NCI-H510A (cell line): ENCODE results near the gene ADCYAP1R1.

Source experiments
- DNase-seq: peaks from one replicate; lab custom pipeline; 2025; lab: John Stamatoyannopoulos, UW

ADCYAP1R1 gene

DNA sequence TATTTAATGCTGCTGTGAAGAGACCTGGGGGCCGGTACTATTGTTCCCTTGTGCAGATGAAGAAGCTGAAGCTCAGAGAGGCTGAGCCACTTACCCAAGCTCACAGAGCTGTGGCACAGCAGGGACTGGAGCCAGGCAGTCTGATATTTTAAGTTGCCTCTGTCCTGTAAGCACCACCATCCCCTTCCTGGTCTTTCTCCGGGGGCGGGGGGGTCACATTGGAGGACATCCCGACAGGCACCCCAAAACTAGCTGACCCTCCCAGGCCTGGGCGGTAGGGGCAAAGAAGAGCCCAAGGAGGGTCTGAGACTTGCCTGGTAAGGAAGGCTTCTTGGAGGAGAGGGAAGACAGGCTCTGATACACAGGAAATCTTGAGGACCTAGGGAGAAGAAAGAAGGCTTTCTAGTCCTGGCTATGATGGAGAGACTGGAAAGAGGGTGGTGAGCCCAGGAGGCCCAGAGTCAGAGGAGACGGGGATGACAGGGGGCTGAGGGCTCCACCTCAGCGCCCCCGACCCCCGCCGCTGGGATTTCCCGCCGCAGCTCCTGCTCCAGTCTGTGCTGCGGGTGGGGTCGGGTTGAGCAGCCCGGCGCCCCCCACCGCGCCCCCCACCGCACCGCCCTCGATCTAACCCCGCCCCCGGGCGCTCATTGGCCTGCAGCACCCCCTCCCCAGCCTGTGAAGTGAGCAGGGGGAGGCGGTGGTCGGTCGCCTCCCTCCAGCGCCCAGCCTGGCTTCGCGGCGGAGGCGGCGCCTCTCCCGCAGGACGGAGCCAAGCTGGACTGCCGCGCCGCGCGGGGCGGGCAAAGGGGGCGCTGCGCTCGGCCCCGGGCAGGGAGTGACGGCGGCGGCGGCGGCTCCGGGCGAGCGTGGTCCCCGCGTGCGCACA lies at the start of gene ADCYAP1R1:
Gene ADCYAP1R1, plus strand, starts transcription at position 711 of the 889 bp plus-strand sequence. CDS start 10,957 bp downstream, outside the sequence.
- no peak for DNase-seq

DNA sequence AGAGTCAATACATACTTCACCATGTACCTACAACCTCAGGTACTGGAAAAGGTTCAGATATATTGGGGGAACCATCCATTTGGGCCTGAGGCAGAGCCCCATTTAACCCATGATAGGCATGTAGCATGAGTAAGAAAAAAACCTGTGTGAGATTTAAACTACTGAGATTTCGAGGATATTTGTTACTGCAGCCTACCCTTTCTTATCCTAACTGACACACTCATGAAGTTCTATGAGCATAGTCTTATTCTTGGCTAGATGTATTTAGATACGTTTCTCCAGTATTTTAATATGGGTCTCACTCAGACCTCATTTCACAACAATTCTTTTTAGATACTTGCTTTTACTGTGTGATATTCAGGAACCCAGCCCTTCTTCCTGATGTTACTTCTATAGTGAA lies 49.0 kb upstream of the ADCYAP1R1 start:
- DNase-seq: no peak

DNA sequence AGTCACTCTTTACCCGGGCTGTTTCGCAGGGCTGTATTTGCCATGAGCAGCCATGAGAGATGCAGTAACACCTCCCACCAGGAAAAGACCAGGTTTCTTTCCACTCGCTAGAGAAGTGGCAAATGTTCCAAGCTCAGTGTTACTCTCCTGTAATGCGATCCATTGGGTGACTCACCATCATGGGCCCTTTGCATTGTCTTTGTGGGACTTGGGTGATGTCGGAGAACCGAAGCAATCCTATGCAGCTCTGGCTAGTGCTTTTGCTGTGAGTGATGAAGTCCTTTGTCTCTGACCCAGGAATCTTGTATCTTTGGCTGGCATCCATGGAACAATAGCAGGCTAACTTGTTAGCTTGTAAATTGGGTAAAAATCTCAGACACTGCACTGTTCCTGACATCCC lies 48.4 kb upstream of the ADCYAP1R1 start:
- no peak for DNase-seq

DNA sequence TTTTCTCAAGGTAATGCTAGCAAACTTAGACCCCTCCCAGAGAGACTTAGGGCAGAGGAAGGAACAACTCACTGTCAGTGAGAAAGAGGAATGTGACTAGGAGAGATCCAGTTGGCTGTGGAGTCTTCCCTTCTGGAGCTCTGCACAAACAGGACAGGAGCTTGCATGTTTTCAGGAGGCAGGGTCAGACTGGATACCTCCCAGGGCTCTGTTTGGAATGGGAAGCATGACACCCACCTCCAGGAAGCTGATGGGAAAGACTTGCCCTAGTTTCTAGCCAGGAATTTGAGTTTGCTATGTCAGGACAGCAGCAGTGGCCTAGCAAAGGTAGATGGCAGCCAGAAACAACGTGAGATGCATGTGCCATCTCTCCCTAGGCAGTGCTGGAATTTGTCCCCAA lies 47.7 kb upstream of the ADCYAP1R1 start:
- DNase-seq: no peak

DNA sequence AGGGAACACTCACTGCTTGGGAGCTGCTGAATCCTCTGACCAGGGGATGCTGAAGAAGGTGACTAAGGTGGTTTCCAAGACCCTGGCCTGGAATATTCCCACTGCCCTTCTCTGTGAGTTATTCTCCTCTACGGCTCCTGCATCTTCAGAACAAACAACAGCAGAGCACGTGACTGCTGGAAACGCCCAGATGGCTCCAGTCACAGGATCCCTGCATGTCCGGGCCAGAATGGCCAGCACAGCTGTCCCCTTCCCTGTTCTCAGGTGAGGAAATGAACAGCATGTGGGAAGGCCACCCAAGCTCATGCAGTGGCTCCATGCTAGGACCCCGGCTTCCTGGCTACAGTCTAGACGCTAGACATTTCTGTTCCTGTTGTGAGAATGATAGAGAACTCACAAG lies 45.3 kb upstream of the ADCYAP1R1 start:
- no peak for DNase-seq

DNA sequence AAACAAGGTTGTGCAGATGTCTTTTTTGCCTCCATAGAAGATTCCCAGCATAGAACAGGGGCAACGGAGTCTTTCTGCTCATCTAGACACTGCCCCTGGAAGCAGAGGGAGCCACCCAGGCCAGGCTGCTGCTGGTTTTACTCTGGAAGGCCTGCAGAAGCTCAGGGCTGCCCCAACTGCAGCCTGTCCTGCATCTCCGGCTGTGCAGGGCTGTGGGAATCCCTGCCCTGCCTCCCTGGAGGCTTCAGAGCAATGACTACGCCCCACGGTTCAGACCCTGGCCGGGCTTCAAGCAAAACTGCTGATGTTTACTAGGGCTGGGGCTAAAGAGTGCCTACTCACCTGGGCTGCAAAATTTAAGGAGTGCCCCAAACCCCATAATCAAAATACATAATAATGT lies 44.5 kb upstream of the ADCYAP1R1 start:
- DNase-seq: no peak

DNA sequence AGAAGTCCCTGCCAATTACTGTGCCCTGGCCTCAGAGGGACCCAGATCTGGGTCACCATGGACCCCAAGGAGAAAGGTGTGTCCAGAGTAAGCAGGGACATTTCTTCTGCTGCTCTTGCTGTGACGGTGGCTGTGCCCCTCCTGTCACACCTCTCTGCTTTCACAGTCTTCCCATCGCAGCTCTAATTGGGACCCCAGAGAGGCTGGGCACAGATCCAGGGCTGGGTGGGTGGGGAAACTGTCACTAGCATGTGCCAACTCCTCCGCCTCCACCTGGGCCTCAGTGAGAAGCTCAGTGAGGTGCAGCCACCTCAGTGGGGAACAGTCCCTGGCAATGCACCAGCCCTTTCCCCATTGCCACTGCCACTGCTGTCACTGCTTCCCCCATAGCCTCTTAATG lies 37.3 kb upstream of the ADCYAP1R1 start:
- no peak for DNase-seq

DNA sequence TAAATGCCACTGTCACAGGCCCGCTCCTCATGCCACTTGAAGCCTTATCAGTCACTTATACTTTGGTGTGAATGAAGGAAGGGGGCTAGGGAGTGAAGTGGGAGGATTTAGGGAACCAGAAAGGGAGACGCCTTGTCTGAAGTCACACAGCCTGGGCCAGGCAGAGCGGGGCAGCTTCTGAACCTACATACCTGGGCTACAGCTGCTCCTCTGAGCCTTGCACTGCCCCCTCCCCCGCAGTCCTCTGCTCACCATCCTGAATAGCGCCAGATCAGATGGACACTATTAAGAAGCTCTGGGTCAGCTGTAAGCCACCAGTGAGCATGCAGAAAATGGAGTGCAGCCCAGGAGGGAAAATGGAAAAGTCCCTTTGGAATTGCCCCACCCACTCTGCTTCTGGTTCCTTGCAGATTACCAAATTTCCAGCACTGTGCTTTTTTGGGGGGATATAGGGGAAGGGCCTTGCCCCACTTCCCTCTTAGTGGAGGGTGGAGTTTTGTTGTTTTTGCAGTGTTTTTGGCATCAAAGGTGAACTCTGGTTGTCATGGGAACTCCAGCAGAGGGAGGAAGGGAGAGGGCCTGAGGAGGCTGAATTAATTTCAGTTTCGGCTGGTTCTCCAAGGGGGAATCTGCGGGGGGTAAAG lies 35.0 kb upstream of the ADCYAP1R1 start:
- no peak for DNase-seq

DNA sequence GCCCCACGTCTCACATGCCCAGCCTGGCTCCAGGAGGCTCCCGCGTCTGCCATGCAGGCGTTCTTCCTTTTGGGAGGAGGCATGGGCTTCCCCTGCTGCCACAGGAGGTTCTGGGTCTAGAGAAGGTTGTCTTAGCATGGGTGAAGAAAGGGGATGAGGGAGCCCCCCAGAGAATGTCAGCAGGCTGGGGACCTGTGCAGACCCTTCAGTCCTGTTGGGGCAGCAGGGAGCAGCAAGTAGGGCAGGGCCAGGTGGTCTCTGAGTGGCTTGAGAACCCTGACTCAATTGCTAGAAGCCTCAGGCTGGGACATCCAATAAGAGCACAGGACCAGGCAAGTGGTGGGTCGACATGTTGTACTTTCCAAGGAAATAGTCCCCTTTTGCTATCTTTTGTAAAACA lies 34.4 kb upstream of the ADCYAP1R1 start:
- DNase-seq: no peak

DNA sequence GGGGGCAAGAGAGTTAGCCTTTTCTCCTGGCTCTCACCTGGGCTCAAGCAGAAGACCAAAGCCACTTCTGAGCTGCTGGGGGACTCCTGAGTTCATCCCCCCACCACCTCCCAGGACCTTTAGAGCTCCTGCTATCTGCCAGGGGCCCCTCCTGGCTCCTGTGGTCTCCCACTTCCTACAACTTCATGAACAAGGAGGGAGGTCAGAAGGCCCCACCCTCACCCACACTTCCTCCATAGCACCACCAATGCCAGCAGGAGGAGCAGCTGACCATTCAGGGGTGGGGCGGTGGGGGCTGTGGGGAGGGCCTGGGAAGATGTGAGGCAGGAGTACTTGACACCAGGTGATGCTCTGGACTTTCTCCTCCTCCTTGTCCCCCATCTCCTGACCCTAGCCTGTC lies 32.6 kb upstream of the ADCYAP1R1 start:
- DNase-seq: no peak

DNA sequence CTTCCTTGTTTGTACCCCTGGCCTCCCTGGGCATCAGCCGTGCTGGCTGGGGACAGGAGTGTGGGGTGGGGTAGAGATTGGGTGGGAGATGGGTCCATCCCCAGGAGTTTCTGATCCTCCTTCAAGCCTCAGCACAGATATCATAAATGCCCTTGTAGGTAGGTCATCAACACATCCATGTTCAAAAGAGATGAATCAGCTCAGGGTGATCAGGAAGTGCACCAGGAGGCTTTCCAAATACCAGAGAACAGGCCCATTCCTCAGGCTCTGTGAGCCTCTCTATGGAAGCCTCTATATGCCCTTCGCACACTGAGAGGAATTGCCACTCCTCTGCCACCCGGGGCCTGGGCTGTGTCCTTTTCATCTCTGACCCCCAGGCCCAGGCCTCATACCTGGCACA lies 31.9 kb upstream of the ADCYAP1R1 start:
- no peak for DNase-seq

DNA sequence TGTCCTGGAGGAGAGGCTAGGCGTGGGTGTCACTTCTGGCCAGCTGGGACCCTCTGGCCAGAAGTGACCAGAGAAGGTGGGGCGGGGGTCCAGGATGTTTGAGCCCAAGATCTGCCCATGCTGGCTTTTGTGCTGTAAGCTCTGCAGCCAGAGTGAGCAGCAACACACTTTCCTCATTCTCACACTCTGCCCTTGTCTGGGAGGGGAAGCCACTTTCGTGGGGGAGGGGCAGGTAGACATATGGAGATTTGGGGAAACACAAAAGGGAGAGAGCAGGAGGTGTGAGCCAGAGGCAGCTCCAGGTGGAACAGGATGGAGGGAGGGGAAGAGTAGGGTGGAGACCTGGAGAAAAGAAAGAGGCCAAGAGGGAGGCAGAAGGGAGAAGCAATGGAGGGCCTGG lies 31.5 kb upstream of the ADCYAP1R1 start:
- DNase-seq: no peak

DNA sequence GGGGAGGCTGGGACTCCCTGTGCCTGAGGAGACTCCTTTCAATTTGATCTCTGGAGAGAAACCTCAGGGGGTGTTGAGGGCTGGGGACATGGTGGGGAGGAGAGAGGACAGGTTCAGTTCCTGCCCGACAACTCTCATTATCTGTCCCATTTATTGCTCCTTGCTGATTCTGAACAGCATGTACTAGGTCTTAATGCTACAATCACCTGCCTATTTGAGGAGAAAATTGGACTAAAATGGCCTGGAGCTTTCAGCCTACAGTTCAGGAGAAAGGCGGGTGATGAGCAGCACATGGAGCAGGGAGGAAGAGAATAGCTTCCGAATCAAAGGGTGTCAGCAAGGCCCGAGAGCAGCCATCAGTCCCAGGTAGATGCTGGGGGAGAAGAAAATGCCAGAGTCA lies 30.0 kb upstream of the ADCYAP1R1 start:
- no peak for DNase-seq

DNA sequence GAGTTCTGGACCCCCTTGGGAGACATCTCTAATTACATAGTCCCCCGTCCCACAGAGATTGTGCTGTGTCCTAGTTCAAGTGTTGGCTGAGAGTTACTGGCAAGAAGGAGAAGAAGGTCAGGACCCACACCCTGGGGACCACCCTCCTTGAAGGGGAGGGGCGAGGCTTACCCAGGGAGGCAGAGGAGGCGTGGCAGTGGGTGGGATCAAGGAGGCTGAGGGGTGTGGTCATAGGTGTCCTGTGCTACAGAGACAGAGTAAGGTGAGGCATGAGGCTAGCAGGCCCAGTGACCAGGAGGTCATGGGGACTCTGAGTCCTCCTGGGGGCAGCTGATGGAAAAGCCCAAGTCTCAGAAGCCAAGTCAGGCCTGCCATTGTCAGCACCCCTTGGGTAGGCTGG lies 29.4 kb upstream of the ADCYAP1R1 start:
- DNase-seq: no peak

DNA sequence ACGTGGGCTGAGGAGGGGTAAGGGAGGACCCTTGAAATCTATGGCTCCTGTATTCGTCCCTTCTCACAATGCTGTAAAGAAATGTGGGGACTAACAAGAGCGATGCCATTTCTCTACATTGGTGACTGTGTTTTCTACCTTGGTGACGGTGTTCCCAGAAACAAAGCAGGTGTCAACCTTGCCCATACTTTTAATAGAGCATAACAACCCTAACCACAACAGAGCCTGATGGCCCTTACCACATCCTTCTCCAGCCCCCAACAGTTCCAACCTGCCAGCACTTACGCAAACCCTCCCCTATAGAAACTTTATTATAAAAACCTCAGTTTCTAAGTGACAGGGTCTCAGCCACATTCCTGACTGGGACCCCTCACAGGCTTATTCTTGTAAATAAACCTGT lies 28.2 kb upstream of the ADCYAP1R1 start:
- no peak for DNase-seq

DNA sequence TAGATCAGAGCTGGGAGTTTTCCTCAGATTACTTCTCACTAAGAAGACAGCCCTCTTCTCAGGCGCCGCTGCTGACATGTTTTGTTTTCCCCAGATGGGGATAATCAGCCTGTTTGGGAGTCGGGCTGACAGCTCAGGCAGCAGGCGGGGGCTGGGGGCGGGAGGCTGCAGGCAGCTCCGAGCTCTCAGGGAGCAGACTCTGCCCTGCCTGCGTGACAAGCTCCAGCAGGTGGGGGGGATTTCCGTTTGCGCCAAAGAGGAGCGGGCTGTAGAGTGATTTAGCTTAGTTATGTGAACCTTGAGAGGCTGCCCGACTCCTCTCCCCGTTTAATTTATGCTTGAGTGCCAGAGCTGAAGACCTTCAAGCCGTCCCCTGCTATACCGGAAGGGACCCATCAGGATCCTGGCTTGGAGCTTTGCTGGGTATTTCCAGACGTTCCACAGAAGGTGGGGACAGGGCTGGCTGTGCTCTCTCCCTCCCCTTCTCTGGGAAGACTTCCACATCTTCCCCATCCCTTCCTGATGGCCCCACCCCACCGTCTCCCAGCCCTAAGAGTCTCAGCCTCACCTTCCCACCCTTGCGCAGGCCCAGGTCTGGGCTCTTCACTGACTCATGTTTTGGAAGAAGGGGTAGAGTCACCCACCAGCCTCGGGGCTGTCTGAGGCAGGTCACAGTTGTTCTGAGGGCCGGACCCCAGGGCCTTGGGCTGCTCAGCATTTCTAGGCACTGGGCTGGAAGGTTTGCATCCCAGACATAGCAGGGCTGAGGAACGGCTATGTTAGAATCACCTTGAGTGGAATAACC lies 24.7 kb upstream of the ADCYAP1R1 start:
- DNase-seq: no peak

DNA sequence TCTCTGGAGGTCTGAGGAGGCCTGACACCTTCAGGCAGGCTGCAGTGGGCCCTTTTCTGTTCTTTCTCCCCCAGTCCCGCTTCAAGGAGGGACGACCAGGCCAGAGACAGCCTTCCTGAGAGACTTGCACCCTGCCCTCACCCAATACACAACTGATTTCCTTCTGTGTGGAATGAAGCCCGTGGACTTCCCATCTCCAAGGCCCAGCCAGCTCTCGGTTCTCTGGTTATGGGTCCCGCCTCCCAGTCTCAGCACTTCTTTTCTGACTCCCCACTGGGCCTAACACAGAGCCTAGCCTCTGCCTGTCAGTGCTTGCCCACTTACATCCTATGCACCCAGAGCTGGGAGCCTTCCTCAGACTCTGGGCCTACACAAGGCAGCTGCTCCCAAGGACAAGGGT lies 24.1 kb upstream of the ADCYAP1R1 start:
- DNase-seq: no peak

DNA sequence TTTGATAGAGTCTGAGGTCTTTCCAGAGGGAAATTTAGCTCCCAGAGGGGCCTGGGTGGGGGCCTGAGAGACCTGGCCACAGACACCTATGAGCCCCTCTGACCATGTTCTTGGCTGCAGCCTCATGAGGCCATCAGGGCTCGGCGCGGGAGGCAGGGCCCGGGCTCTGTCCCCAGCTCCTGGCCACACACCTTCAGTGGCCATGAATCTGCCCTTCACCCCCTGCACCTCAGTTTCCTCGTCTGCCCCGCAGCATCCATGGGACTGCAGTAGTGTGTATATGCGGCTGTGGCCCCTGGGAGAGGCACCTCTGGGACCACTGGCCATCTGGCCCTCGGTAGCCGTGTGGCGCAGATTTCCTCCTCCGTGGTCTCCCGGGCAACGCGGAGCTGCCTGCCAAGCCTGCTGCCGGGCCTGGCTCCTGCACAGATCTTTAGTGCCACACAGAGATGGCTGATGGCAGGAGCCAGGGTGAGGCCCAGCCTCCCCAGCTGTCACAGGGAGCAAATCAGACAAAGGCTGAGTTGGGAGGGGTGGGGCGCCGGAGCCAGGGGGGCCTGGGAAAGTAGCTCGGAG lies 23.6 kb upstream of the ADCYAP1R1 start:
- no peak for DNase-seq

DNA sequence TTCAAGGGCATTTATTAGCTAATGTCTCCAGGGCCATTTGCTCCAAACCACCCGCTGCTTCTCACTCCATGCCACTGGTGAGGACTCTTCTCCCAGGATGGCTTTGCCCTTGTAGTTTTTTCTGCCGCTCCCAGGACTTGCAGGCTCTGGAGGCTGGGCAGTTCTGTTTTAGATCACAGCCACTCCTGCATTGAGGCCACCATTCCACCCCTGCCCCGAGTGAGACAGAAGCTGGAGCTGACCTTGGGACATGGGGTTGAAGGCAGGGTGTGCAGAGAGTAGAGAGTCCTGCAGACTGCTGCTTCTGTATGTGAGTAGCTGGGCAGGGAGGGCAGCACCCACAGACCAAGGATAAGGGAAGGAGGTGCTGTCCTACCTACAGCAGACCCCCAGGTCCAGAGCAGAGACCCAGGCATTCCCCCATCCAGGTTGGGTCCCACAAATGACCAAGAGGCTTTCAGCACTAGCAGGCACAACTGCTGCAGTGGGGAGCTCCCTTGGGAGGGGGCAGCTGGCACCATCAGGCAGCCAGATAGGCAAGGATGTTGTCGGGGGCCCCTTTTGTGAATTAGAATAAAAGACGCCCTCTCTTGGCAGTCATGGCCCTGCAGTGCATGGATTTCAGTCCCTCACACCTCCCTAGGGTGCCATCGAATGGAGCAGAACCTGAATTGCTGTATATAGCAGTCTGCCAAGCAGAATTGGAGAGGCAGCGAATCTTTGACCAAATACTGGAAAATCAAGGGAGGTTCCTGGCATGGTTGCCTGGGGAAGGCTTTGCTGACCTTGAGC lies 22.7 kb upstream of the ADCYAP1R1 start:
- no peak for DNase-seq

DNA sequence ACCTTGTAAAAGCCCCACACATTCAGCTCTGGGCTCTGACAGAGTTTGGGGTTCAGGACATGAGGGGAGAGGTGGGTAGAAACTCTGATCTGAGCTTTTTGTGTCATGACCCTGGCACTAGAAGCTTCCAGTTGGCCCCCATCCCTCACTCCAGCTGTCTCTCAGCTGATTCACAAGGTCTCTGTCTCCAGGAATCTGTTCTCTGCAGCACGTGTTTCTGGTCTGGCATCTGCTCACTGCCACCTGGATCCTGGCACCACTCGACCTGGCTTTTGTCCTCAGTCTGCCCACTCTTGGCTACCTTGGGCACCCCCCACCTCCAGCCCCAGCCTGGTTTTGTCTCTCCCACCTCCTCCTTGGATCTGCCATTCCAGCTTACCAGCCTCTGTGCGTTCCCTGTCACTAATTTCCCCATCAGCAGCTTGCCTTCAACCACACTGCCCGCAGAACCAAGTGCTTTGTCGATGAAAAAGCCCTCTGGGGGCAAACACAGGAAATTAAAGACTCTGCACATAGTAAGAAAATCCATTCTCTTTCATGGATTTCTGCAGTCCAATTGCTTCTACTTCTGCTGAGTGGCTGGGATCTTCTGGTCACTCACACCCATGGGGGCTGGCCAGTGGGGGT lies 18.3 kb upstream of the ADCYAP1R1 start:
- no peak for DNase-seq

DNA sequence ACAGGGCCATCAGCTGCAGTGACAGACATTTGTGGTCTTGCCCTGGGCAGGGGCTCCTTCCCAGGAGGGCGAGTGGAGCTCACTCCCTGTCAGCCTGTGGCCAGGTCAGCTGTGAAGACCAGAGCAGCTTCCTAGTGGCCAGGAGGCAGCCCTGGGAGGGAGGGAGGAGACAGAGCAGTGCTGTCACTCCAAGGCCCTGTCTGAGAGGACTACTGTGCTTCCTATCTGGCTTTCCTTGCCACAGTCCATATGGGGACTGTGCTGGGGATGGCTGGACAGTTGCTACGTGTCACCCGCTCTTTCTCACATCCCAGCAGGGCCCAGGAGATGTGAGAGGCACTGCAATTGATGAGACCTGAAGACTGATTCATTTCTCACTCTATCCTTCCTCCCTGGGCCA lies 15.2 kb upstream of the ADCYAP1R1 start:
- no peak for DNase-seq
